Measurements from ENCODE around the gene RNFT2.

Gene RNFT2

GRCh38 chr12:116737774-116738657, at the start of gene RNFT2, which contains the start of gene SPRING1:
RNFT2 (plus strand) TSS chr12:116738315; CDS start chr12:116740498, 2,183 bp downstream.
SPRING1 (minus strand) TSS chr12:116738069; CDS start chr12:116737900, 169 bp downstream.
- peak; percentile 97 for DNase-seq (ENCODE audit: low read depth)

GRCh38 chr12:116689521-116689920, 48.6 kb upstream of the RNFT2 start:
- H3K4me3 ChIP-seq (ENCODE audit: control insufficient read depth, low read depth, low read length), result no peak overlapping the region
- no peak for TF ChIP-seq CTCF (IDR thresholded peaks at IDR 0.05; ENCODE audit: control insufficient read depth, insufficient read depth, low read depth, low read length, missing control alignments)
- no peak for DNase-seq (ENCODE audit: low read depth)

More at GRCh38 chr12:116737774-116738657, at the start of gene RNFT2, which contains the start of gene SPRING1:
- peak within 1 kb of the TSS; percentile 86 for H3K4me3 ChIP-seq (ENCODE audit: control insufficient read depth, low read depth, low read length)
- TF ChIP-seq CTCF (IDR thresholded peaks at IDR 0.05; ENCODE audit: control insufficient read depth, insufficient read depth, low read depth, low read length, missing control alignments), result no peak

- no peak for DNase-seq (ENCODE audit: low read depth)
- no peak overlapping the region for H3K4me3 ChIP-seq (ENCODE audit: control insufficient read depth, low read depth, low read length)
- TF ChIP-seq CTCF (IDR thresholded peaks at IDR 0.05; ENCODE audit: control insufficient read depth, insufficient read depth, low read depth, low read length, missing control alignments), result no peak
Measured at GRCh38 chr12:116689979-116690744, 48.0 kb upstream of the RNFT2 start.

- H3K4me3 ChIP-seq (ENCODE audit: control insufficient read depth, low read depth, low read length), result no peak overlapping the region
- no peak for DNase-seq (ENCODE audit: low read depth)
- no peak for TF ChIP-seq CTCF (IDR thresholded peaks at IDR 0.05; ENCODE audit: control insufficient read depth, insufficient read depth, low read depth, low read length, missing control alignments)
Measured at GRCh38 chr12:116691205-116691604, 46.9 kb upstream of the RNFT2 start.

- no peak for TF ChIP-seq CTCF (IDR thresholded peaks at IDR 0.05; ENCODE audit: control insufficient read depth, insufficient read depth, low read depth, low read length, missing control alignments)
- DNase-seq (ENCODE audit: low read depth), result no peak
- H3K4me3 ChIP-seq (ENCODE audit: control insufficient read depth, low read depth, low read length), result no peak overlapping the region
Measured at GRCh38 chr12:116691636-116692035, 46.5 kb upstream of the RNFT2 start.

- no peak for TF ChIP-seq CTCF (IDR thresholded peaks at IDR 0.05; ENCODE audit: control insufficient read depth, insufficient read depth, low read depth, low read length, missing control alignments)
- no peak overlapping the region for H3K4me3 ChIP-seq (ENCODE audit: control insufficient read depth, low read depth, low read length)
- DNase-seq (ENCODE audit: low read depth), result no peak
Measured at GRCh38 chr12:116692605-116693004, 45.5 kb upstream of the RNFT2 start.

All from AG09309 (cell line).